H1 (cell line): ENCODE results near the gene PRR19. TPM values are rescaled to one million over a fixed set of nuclear protein-coding genes. Genes with fewer than 3 reads are reported as not detected.

Experiments used
- ATF2 ChIP-seq: IDR thresholded peaks from 2 replicates; pipeline ENCODE4 v1.6.1; 2012; ENCODE audit warnings: low read length, inconsistent platforms
- EZH2 ChIP-seq: fragments of 200-600 bp; sonication (generic); IDR thresholded peaks from 2 replicates; pipeline ENCODE4 v1.7.1; 2012; ENCODE audit warnings: low read depth, mild to moderate bottlenecking, moderate library complexity, low read length, inconsistent platforms; ENCODE audit not compliant: severe bottlenecking
- RBBP5 ChIP-seq: IDR thresholded peaks from 2 replicates; pipeline ENCODE4 v1.7.1; 2012; ENCODE audit warnings: low read depth, mild to moderate bottlenecking, inconsistent platforms, low read length, moderate library complexity, borderline replicate concordance
- SAP30 ChIP-seq: fragments of 300-600 bp; sonication (generic); IDR thresholded peaks from 2 replicates; pipeline ENCODE4 v1.7.1; 2012; ENCODE audit warnings: low read length, moderate library complexity, mild to moderate bottlenecking, inconsistent platforms; ENCODE audit not compliant: insufficient read depth, insufficient replicate concordance
- polyA plus RNA-seq, 7 experiments: library from polyadenylated mRNA; depleted of rRNA in 3 of 7; stranded (reverse) in 5 of 7; unstranded in 2 of 7; fragments of >200 nt in 5 of 7; fragments of 200-250 nt in 2 of 7; gene quantifications; 1 replicate in 5 of 7; 2 replicates in 1 of 7; 4 replicates in 1 of 7; pipeline versions ENCODE4 v1.2.1 to v1.2.3, GENCODE V29; 2011 to 2013; ENCODE audit warnings: missing spikeins in 2 of 7, mixed read lengths in 2 of 7
- total RNA-seq: library from RNA; stranded (reverse); fragmentation: NEBNext Ultra II Directional; extraction: Animal tissue kit (Norgen Biotek cat#: 25700); gene quantifications from 2 replicates; pipeline ENCODE4 v1.2.1, GENCODE V29; 2021
- TF ChIP-seq, protein P1 (sequence below): fragments of 300-600 bp; sonication (generic); IDR thresholded peaks from 2 replicates; pipeline ENCODE4 v1.7.1; 2012; ENCODE audit warnings: low read length, moderate library complexity, mild to moderate bottlenecking, inconsistent platforms; ENCODE audit not compliant: insufficient replicate concordance

PRR19 gene
- total and polyA plus RNA-seq, 2 of the 8 experiments (the other 6 are each of a cell fraction or from before 2014, with no cell fraction given) = 7.2 to 7.5 TPM

- TF ChIP-seq, protein P1, sequence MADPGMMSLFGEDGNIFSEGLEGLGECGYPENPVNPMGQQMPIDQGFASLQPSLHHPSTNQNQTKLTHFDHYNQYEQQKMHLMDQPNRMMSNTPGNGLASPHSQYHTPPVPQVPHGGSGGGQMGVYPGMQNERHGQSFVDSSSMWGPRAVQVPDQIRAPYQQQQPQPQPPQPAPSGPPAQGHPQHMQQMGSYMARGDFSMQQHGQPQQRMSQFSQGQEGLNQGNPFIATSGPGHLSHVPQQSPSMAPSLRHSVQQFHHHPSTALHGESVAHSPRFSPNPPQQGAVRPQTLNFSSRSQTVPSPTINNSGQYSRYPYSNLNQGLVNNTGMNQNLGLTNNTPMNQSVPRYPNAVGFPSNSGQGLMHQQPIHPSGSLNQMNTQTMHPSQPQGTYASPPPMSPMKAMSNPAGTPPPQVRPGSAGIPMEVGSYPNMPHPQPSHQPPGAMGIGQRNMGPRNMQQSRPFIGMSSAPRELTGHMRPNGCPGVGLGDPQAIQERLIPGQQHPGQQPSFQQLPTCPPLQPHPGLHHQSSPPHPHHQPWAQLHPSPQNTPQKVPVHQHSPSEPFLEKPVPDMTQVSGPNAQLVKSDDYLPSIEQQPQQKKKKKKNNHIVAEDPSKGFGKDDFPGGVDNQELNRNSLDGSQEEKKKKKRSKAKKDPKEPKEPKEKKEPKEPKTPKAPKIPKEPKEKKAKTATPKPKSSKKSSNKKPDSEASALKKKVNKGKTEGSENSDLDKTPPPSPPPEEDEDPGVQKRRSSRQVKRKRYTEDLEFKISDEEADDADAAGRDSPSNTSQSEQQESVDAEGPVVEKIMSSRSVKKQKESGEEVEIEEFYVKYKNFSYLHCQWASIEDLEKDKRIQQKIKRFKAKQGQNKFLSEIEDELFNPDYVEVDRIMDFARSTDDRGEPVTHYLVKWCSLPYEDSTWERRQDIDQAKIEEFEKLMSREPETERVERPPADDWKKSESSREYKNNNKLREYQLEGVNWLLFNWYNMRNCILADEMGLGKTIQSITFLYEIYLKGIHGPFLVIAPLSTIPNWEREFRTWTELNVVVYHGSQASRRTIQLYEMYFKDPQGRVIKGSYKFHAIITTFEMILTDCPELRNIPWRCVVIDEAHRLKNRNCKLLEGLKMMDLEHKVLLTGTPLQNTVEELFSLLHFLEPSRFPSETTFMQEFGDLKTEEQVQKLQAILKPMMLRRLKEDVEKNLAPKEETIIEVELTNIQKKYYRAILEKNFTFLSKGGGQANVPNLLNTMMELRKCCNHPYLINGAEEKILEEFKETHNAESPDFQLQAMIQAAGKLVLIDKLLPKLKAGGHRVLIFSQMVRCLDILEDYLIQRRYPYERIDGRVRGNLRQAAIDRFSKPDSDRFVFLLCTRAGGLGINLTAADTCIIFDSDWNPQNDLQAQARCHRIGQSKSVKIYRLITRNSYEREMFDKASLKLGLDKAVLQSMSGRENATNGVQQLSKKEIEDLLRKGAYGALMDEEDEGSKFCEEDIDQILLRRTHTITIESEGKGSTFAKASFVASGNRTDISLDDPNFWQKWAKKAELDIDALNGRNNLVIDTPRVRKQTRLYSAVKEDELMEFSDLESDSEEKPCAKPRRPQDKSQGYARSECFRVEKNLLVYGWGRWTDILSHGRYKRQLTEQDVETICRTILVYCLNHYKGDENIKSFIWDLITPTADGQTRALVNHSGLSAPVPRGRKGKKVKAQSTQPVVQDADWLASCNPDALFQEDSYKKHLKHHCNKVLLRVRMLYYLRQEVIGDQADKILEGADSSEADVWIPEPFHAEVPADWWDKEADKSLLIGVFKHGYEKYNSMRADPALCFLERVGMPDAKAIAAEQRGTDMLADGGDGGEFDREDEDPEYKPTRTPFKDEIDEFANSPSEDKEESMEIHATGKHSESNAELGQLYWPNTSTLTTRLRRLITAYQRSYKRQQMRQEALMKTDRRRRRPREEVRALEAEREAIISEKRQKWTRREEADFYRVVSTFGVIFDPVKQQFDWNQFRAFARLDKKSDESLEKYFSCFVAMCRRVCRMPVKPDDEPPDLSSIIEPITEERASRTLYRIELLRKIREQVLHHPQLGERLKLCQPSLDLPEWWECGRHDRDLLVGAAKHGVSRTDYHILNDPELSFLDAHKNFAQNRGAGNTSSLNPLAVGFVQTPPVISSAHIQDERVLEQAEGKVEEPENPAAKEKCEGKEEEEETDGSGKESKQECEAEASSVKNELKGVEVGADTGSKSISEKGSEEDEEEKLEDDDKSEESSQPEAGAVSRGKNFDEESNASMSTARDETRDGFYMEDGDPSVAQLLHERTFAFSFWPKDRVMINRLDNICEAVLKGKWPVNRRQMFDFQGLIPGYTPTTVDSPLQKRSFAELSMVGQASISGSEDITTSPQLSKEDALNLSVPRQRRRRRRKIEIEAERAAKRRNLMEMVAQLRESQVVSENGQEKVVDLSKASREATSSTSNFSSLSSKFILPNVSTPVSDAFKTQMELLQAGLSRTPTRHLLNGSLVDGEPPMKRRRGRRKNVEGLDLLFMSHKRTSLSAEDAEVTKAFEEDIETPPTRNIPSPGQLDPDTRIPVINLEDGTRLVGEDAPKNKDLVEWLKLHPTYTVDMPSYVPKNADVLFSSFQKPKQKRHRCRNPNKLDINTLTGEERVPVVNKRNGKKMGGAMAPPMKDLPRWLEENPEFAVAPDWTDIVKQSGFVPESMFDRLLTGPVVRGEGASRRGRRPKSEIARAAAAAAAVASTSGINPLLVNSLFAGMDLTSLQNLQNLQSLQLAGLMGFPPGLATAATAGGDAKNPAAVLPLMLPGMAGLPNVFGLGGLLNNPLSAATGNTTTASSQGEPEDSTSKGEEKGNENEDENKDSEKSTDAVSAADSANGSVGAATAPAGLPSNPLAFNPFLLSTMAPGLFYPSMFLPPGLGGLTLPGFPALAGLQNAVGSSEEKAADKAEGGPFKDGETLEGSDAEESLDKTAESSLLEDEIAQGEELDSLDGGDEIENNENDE = no peak
- TF ChIP-seq EZH2 (no peak), SAP30 (no peak), RBBP5 (no peak), ATF2 (no peak)
Measured at GRCh38 chr19:42290136-42290522, 11.8 kb upstream of the PRR19 start (continued).
